Measurements from ENCODE around the gene PIK3C3. TPM values are rescaled to one million over a fixed set of nuclear protein-coding genes. Genes with fewer than 3 reads are reported as not detected.

Gene PIK3C3
- 72.3 TPM for total RNA-seq

DNA sequence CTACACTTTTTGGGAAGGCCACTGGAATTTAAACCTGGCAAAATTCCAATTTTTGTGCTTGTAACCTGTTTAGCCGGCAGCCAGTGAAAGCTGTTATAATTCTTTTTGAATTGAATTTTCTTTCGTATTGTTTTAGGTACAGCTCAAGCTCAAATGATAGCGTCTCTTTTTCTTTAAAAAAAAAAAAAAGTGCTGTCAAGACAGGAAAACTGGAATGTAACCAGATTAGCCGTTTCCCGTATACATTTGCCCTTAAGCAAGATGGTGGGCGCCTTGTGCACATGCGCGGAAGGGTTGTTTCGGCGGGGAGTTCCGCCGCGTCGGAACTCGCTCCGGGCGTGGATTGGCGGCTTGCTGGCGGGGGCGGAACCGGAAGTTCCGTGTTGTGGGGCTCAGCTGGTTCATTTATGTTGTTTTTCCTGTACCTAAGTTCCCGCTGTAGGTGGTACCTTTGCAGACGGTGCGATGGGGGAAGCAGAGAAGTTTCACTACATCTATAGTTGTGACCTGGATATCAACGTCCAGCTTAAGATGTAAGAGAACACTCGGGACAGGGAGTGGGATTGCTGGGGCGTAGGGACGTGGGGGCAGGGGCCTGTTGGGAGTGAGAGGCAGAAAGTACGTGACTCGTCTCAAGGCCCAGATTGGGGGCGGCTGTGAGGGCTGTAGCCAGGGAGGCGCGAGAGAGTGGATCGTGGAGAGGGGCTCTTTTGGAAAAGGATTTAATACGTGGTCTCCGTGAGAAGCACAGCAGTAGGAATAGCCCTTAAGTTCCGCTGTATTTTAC lies at the start of gene PIK3C3:
PIK3C3 (plus strand) TSS at position 408 of the 787 bp plus-strand sequence; CDS start at position 466, 58 bp downstream.
- peak within 1 kb of the TSS; percentile 86 for H3K4me3 ChIP-seq (ENCODE audit: low read length)
- H3K4me1 ChIP-seq (ENCODE audit: insufficient read depth, low read length) = peaks cover 5% of the 10 kb centered on the region
- no peaks in the 10 kb centered on the region for H3K27me3 ChIP-seq (ENCODE audit: insufficient read depth, low read length)
- no peaks in the 10 kb centered on the region for H3K9me3 ChIP-seq (ENCODE audit: low read depth, low read length)

DNA sequence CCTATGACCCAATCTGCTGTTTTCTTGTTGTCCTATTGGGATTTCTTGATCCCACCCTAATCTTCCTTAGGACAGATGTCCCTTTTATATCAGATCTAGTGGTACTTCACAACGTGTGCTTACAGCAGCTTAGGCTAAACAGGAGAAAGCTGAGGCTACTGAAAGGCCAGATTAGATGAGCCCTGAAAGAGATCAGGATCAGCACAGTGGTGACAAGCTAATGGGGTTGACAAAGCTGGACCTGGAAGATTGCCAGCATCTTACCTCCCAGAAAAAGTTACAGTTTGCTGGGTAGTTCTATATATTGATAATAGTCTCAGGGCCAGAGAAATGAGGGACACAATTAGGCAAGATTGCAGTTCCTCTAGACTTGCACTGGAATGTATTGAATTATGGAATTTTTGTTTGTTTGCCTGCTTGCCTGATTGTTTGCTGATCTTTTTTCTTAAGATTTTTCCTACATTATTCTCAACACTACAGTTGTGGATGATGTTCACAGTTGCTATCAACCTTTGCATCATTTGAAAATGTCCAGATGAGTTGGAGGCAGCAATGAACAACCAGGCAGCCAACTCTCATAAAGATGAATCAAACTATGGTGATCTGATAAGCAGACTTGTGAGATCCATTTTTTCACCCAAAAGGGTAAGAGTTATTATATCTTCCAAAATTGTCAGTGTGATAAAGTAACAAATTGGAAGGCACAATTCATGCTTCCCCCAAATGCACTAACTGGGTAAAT lies 49.1 kb upstream of the PIK3C3 start:
- Histone ChIP-seq H3K9me3 (ENCODE audit: low read depth, low read length) (no peaks in the 10 kb centered on the region), H3K4me1 (ENCODE audit: insufficient read depth, low read length) (no peaks in the 10 kb centered on the region), H3K4me3 (ENCODE audit: low read length) (no peak overlapping the region), H3K27me3 (ENCODE audit: insufficient read depth, low read length) (no peaks in the 10 kb centered on the region)

DNA sequence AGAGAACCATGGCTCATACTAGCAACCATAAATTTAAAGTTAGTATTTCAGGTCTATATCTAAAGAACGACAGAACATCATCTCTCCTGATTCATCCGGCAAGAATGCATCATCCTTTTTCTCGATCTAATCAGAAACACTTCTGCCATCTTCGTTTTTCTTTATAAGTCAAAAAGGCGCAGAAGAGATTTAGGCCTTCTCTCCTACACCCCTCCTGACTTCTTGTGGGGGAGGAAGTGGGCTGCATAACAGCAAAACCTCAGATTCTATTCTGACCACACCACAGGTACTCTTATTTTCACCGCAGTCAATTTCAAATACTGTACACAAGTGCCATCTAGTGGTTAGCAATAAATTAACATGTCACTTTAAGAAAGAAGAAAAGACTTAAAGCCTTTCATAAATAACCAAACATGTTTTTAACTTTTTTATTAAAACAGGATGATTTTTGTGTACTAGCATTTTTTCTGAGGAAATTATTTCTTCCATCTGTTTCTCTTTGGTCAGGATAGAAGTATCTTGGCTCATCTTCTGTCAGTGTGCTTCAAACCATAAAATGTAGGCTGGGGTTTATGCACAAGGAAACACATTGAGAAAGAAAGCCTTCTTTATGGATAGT lies 48.4 kb upstream of the PIK3C3 start:
- Histone ChIP-seq H3K4me1 (ENCODE audit: insufficient read depth, low read length) (no peaks in the 10 kb centered on the region), H3K27me3 (ENCODE audit: insufficient read depth, low read length) (no peaks in the 10 kb centered on the region), H3K9me3 (ENCODE audit: low read depth, low read length) (no peaks in the 10 kb centered on the region), H3K4me3 (ENCODE audit: low read length) (no peak overlapping the region)

DNA sequence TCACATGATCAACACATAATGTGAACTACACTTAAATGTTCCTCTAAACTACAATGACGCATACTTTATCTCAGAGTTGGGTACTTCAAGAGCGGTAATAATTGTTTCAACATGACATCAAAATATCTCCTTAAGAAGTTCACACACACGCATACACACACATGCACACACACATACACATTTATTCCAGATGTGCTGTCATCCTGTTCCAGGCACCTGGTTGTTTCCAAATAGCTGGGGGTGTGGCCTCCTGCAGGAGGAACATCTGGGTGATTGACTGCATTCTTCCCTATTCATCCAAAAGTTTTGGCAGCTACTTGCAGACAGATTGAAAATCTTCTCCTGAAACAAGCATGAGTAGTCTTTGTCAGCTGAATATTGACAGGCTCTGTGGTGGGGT lies 37.9 kb upstream of the PIK3C3 start:
- H3K27me3 ChIP-seq (ENCODE audit: insufficient read depth, low read length) = no peaks in the 10 kb centered on the region
- H3K4me1 ChIP-seq (ENCODE audit: insufficient read depth, low read length) = no peaks in the 10 kb centered on the region
- H3K4me3 ChIP-seq (ENCODE audit: low read length) = no peak overlapping the region
- H3K9me3 ChIP-seq (ENCODE audit: low read depth, low read length) = no peaks in the 10 kb centered on the region

DNA sequence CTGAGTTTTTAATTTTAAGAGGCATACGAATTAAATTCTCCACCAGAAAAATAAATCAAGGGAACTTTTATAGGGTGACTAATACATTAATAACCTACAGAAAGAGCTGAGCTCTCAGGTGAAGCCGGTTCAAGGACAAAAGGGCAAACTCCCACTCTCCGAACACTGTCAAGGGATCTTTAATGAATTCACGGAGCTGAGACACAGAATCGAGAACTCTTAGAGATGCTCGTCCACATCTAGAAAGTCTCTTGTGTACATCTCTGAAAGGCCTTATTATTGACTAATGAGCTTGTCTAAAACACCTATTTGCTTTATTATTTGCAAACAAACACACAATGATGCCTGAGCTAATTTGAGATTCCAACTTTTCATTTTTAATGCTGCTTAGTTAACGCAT lies 33.3 kb upstream of the PIK3C3 start:
- Histone ChIP-seq H3K9me3 (ENCODE audit: low read depth, low read length) (no peaks in the 10 kb centered on the region), H3K4me3 (ENCODE audit: low read length) (no peak overlapping the region), H3K4me1 (ENCODE audit: insufficient read depth, low read length) (no peaks in the 10 kb centered on the region), H3K27me3 (ENCODE audit: insufficient read depth, low read length) (no peaks in the 10 kb centered on the region)

DNA sequence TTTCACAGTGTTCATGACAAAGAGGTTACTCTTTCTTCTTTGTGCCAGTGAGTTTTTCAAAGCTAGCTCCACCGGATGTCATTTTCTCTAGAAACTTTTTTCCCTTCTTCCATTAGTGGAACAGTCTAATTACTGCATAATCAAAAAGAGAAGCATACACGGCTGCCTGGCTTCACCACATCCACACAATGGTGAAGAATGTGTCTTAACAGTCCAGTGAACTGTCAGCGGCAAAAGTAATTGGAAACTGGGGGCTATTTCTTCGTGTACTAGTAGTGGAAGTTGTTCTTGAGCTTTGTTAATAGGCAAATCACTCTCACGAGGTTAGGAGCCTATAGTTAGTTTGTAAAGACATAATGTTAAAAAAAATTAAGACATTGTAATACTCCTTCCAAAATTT lies 32.9 kb upstream of the PIK3C3 start:
- Histone ChIP-seq H3K27me3 (ENCODE audit: insufficient read depth, low read length) (no peaks in the 10 kb centered on the region), H3K9me3 (ENCODE audit: low read depth, low read length) (no peaks in the 10 kb centered on the region), H3K4me3 (ENCODE audit: low read length) (no peak overlapping the region), H3K4me1 (ENCODE audit: insufficient read depth, low read length) (no peaks in the 10 kb centered on the region)

DNA sequence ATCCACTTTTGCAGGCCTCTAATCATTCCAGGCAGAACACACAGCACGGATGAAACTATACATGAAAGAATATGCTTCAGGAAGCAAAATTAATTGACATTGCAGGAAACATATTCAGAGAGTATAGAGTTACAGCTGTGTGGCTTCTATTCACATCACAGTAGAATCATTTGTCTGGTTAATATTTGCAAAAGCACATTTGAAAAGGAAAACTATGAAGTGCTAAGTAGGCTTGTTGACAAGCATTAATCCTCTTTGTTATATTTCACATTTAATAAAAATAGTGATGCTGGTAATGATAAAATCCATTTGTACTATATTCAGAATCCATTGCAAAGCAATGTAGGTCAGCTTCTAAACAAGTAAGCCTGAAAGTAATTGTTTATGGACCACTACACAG lies 32.2 kb upstream of the PIK3C3 start:
- H3K9me3 ChIP-seq (ENCODE audit: low read depth, low read length) = no peaks in the 10 kb centered on the region
- no peaks in the 10 kb centered on the region for H3K4me1 ChIP-seq (ENCODE audit: insufficient read depth, low read length)
- no peak overlapping the region for H3K4me3 ChIP-seq (ENCODE audit: low read length)
- no peaks in the 10 kb centered on the region for H3K27me3 ChIP-seq (ENCODE audit: insufficient read depth, low read length)

DNA sequence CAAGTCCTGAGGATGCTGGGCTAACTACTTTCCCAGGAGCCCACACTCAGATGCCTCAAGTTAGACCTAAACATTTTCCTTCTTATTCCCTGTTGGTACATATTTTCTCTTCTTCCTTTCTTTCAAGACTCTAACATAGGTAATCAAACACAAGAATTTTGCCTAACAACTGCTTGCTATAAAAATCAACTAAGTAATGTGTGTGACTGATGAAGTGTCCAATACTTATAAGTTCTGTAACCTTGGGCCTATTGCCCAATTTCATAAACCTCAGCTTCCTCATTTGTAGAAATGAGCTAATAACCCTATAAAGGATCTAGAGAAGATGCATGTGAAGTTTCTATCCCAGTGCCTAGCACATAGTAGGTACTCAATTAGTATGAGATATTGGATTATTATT lies 31.6 kb upstream of the PIK3C3 start:
- Histone ChIP-seq H3K9me3 (ENCODE audit: low read depth, low read length) (no peaks in the 10 kb centered on the region), H3K27me3 (ENCODE audit: insufficient read depth, low read length) (no peaks in the 10 kb centered on the region), H3K4me3 (ENCODE audit: low read length) (no peak overlapping the region), H3K4me1 (ENCODE audit: insufficient read depth, low read length) (no peaks in the 10 kb centered on the region)

DNA sequence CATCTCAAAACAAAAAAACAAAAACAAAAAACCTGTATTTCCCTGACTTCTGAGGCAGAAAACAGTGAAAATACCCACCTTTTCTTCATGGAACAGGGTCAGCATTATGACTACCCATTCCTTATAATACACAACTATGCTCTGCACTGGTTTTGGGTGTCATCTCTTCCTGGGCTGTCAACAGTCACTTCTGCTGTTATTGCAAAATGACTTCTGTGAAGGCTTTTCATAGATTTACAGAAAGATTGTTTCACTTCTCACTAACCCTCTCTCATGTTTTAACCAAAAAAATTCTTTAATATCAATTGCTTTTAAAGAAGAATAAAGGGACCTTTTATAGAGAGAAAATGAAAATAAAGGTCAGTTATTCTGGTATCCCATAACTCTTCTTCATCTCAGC lies 26.5 kb upstream of the PIK3C3 start:
- Histone ChIP-seq H3K9me3 (ENCODE audit: low read depth, low read length) (no peaks in the 10 kb centered on the region), H3K4me1 (ENCODE audit: insufficient read depth, low read length) (no peaks in the 10 kb centered on the region), H3K27me3 (ENCODE audit: insufficient read depth, low read length) (no peaks in the 10 kb centered on the region), H3K4me3 (ENCODE audit: low read length) (no peak overlapping the region)

DNA sequence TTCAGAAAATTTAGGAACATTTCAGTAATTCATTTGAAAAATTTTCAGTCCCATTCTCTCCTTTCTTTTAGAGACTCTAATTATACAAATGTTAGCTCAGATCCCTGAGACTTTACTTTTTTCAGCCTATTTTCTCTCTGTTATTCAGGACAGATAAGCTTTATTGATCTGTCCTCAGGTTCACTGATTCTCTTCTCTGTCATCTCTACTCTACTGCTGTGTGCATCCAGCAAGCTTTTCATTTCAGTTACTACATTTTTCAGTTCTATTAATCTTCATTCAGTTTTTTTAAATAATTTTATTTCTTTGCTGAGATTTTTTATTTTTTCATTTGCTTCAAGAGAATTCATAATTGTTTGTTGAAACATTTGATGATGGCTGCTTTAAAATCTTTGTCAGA lies 22.1 kb upstream of the PIK3C3 start:
- H3K4me3 ChIP-seq (ENCODE audit: low read length) = no peak overlapping the region
- no peaks in the 10 kb centered on the region for H3K9me3 ChIP-seq (ENCODE audit: low read depth, low read length)
- no peaks in the 10 kb centered on the region for H3K27me3 ChIP-seq (ENCODE audit: insufficient read depth, low read length)
- peaks cover 3% of the 10 kb centered on the region for H3K4me1 ChIP-seq (ENCODE audit: insufficient read depth, low read length)

DNA sequence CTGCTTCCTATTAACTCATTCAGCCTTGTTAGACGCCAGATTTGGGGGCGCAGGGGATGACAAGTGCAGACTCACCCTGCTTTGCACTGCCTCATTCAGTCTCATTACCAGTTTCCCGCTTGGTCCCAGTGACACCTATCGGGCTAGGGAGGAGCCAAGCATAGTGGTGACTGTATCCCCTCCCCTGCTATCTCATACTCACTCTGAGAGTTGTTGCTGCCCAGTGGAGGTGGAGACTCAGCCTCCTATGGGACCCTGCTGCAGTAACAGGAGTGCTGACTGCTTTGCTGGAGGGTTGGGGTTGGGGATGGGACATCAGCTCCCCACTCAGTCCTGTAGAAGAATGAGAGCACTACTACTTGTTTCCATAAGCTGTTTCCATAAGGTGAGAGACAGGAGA lies 21.3 kb upstream of the PIK3C3 start:
- H3K27me3 ChIP-seq (ENCODE audit: insufficient read depth, low read length) = no peaks in the 10 kb centered on the region
- H3K4me1 ChIP-seq (ENCODE audit: insufficient read depth, low read length) = peaks cover 3% of the 10 kb centered on the region
- no peaks in the 10 kb centered on the region for H3K9me3 ChIP-seq (ENCODE audit: low read depth, low read length)
- no peak overlapping the region for H3K4me3 ChIP-seq (ENCODE audit: low read length)

DNA sequence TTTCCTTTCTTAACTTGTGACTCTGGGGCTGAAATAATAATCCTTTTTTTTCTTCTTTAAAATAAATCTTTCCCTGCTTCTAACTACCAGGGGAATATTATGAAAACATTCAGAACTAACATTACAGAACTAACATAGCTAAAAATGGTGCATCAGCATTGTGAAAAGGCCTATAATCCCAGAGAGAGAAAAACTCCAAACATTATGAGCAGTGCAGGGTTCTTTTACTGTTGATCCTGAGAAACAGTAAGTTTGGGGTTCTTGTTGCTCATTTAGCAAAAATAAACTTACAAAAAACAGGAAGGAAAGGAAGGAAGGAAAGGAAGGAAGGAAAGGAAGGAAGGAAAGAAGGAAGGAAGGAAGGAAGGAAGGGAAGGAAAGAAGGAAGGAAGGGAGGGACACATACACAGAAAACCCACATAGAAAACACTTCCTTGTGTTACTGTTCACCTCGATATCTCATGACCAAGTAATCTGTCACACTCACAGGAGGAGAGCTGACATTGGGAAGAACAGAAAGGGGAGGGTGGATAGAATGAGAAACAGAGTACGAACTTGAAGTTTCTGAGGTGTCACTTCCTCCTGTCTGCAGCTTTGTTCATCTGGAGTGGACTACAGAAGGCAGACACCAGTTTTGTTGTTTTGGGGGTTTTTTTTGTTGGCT lies 18.4 kb upstream of the PIK3C3 start:
- Histone ChIP-seq H3K27me3 (ENCODE audit: insufficient read depth, low read length) (no peaks in the 10 kb centered on the region), H3K4me1 (ENCODE audit: insufficient read depth, low read length) (peaks cover 3% of the 10 kb centered on the region), H3K4me3 (ENCODE audit: low read length) (no peak overlapping the region), H3K9me3 (ENCODE audit: low read depth, low read length) (no peaks in the 10 kb centered on the region)

DNA sequence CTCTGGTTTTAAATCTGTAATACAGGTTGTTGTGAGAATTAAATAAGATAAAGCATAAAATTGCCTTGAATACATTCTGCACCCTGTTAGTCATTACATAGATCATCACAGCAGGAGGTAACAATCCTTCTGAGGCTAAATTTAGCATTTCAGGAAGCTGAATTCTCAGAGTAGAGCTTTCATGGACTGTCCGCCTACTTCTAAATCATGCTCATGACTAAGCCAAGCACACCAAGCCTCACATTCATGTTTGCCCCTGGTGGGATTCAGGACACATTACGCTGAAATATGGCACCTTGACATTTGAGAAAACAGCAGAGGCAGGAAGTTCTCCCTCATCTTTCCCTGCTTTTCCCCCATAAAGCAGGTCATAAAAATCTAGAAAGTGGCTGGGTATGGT lies 16.6 kb upstream of the PIK3C3 start:
- Histone ChIP-seq H3K27me3 (ENCODE audit: insufficient read depth, low read length) (no peaks in the 10 kb centered on the region), H3K4me1 (ENCODE audit: insufficient read depth, low read length) (peaks cover 3% of the 10 kb centered on the region), H3K9me3 (ENCODE audit: low read depth, low read length) (no peaks in the 10 kb centered on the region), H3K4me3 (ENCODE audit: low read length) (no peak overlapping the region)

DNA sequence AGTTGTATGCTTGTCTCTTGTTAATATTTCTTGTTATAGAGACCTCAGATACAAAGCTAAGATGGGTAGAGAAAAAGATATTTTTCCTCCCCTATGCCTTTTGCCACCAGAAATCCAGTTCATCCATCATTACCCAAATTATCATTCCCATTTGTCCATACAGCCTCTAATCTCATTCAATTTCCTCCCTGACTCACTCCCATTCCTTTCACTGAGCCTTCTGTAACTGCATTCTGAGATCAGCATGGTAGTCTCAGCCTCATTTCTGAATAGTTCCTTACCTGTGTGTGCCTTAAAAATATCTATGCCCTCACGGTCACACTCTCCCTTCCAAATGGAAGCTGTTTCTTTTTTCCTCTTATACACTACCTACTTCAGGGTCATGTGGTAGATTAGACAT lies 15.7 kb upstream of the PIK3C3 start:
- Histone ChIP-seq H3K27me3 (ENCODE audit: insufficient read depth, low read length) (peaks cover 2% of the 10 kb centered on the region), H3K9me3 (ENCODE audit: low read depth, low read length) (no peaks in the 10 kb centered on the region), H3K4me1 (ENCODE audit: insufficient read depth, low read length) (peaks cover 3% of the 10 kb centered on the region), H3K4me3 (ENCODE audit: low read length) (no peak overlapping the region)
